WTC11 (cell line): ENCODE data around the gene ISL2. TPM values are rescaled to one million over a fixed set of nuclear protein-coding genes. Genes with fewer than 3 reads are reported as not detected.

ENCODE experiments used
- ARID4B ChIP-seq: sonication (generic); formaldehyde crosslinking; IDR thresholded peaks from 2 replicates; pipeline ENCODE4 v1.8.0; 2023; ENCODE audit warnings: missing genetic modification reagents, mild to moderate bottlenecking, borderline replicate concordance
- ATF3 ChIP-seq: sonication (generic); formaldehyde crosslinking; conservative IDR thresholded peaks from 2 replicates; pipeline ENCODE4 v1.8.1; 2022; ENCODE audit warnings: mild to moderate bottlenecking, missing genetic modification reagents
- CREB1 ChIP-seq: sonication (generic); formaldehyde crosslinking; IDR thresholded peaks from 2 replicates; pipeline ENCODE4 v1.8.0; 2023; ENCODE audit warnings: mild to moderate bottlenecking, missing genetic modification reagents
- CREM ChIP-seq: sonication (generic); formaldehyde crosslinking; IDR thresholded peaks from 2 replicates; pipeline ENCODE4 v1.8.1; 2022; ENCODE audit warnings: mild to moderate bottlenecking, missing genetic modification reagents, moderate library complexity
- ELF4 ChIP-seq: sonication (generic); formaldehyde crosslinking; IDR thresholded peaks from 2 replicates; pipeline ENCODE4 v1.8.1; 2022; ENCODE audit warnings: low read depth, mild to moderate bottlenecking, moderate library complexity, missing genetic modification reagents
- ESRRA ChIP-seq: sonication (generic); formaldehyde crosslinking; IDR thresholded peaks from 2 replicates; pipeline ENCODE4 v1.8.1; 2022; ENCODE audit warnings: mild to moderate bottlenecking, missing genetic modification reagents, borderline replicate concordance
- ETV6 ChIP-seq: sonication (generic); formaldehyde crosslinking; IDR thresholded peaks from 2 replicates; pipeline ENCODE4 v1.8.1; 2022; ENCODE audit warnings: mild to moderate bottlenecking, missing genetic modification reagents
- GTF2I ChIP-seq: fragments of 250-450 bp; sonication (Bioruptor Pico); conservative IDR thresholded peaks from 2 replicates; pipeline ENCODE4 v1.4.0; 2021; ENCODE audit warnings: mild to moderate bottlenecking
- IRF1 ChIP-seq: sonication (generic); formaldehyde crosslinking; IDR thresholded peaks from 2 replicates; pipeline ENCODE4 v1.8.0; 2023; ENCODE audit warnings: missing genetic modification reagents
- MXD4 ChIP-seq: fragments of 250-450 bp; sonication (Bioruptor Pico); IDR thresholded peaks from 2 replicates; pipeline ENCODE4 v1.8.0; 2021; ENCODE audit warnings: mild to moderate bottlenecking, moderate library complexity, borderline replicate concordance
- NFYB ChIP-seq: sonication (generic); formaldehyde crosslinking; conservative IDR thresholded peaks from 2 replicates; pipeline ENCODE4 v1.8.0; 2022; ENCODE audit warnings: low read depth, missing genetic modification reagents
- NR2C2 ChIP-seq: sonication (generic); formaldehyde crosslinking; IDR thresholded peaks from 2 replicates; pipeline ENCODE4 v1.8.0; 2022; ENCODE audit warnings: mild to moderate bottlenecking, missing genetic modification reagents
- PRDM15 ChIP-seq: sonication (generic); formaldehyde crosslinking; IDR thresholded peaks from 2 replicates; pipeline ENCODE4 v1.8.0; 2022; ENCODE audit warnings: missing genetic modification reagents
- USF2 ChIP-seq: sonication (generic); formaldehyde crosslinking; IDR thresholded peaks from 2 replicates; pipeline ENCODE4 v1.8.1; 2023; ENCODE audit warnings: mild to moderate bottlenecking, missing genetic modification reagents, moderate library complexity
- ZNF219 ChIP-seq: sonication (generic); formaldehyde crosslinking; IDR thresholded peaks from 2 replicates; pipeline ENCODE4 v1.8.0; 2023; ENCODE audit warnings: missing genetic modification reagents, mild to moderate bottlenecking, borderline replicate concordance
- ZNF232 ChIP-seq: sonication (generic); formaldehyde crosslinking; IDR thresholded peaks from 2 replicates; pipeline ENCODE4 v1.8.0; 2022; ENCODE audit warnings: mild to moderate bottlenecking, missing genetic modification reagents
- total RNA-seq: library from RNA; stranded (reverse); gene quantifications from 3 replicates; pipeline ENCODE4 v1.2.3, GENCODE V29; 2021
- TF ChIP-seq, protein P1 (sequence below): sonication (generic); formaldehyde crosslinking; IDR thresholded peaks from 2 replicates; pipeline ENCODE4 v1.8.1; 2023; ENCODE audit warnings: mild to moderate bottlenecking, missing genetic modification reagents
- TF ChIP-seq, protein P2 (sequence below): sonication (generic); formaldehyde crosslinking; IDR thresholded peaks from 2 replicates; pipeline ENCODE4 v1.8.1; 2022; ENCODE audit warnings: mild to moderate bottlenecking, moderate library complexity, missing genetic modification reagents

ISL2 gene
- total RNA-seq, 1 experiment from 2014 or later = 0.24 TPM

- TF ChIP-seq, protein P1, sequence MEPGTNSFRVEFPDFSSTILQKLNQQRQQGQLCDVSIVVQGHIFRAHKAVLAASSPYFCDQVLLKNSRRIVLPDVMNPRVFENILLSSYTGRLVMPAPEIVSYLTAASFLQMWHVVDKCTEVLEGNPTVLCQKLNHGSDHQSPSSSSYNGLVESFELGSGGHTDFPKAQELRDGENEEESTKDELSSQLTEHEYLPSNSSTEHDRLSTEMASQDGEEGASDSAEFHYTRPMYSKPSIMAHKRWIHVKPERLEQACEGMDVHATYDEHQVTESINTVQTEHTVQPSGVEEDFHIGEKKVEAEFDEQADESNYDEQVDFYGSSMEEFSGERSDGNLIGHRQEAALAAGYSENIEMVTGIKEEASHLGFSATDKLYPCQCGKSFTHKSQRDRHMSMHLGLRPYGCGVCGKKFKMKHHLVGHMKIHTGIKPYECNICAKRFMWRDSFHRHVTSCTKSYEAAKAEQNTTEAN (CRISPR knock-in tag) = peak; percentile 53; the same call in 1 of the 2 replicates
- no peak; the same call in none of the 2 replicates for TF ChIP-seq ELF4 (CRISPR knock-in tag)
- peak; percentile 41 for TF ChIP-seq PRDM15 (CRISPR knock-in tag)
- TF ChIP-seq CREB1 (CRISPR knock-in tag) = peak; percentile 56; the same call in 1 of the 2 replicates
- TF ChIP-seq, protein P2, sequence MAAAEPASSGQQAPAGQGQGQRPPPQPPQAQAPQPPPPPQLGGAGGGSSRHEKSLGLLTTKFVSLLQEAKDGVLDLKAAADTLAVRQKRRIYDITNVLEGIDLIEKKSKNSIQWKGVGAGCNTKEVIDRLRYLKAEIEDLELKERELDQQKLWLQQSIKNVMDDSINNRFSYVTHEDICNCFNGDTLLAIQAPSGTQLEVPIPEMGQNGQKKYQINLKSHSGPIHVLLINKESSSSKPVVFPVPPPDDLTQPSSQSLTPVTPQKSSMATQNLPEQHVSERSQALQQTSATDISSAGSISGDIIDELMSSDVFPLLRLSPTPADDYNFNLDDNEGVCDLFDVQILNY = peak; percentile 88
- TF ChIP-seq ZNF232 (CRISPR knock-in tag) = peak; percentile 46; the same call in 1 of the 2 replicates
- no peak for TF ChIP-seq GTF2I (CRISPR knock-in tag)
- peak; percentile 80 for TF ChIP-seq NFYB (CRISPR knock-in tag)
- TF ChIP-seq ARID4B (CRISPR knock-in tag) = 0 out of 2 replicates have a peak, but pooled peaks have one; percentile 13
- no peak for TF ChIP-seq MXD4 (CRISPR knock-in tag)
- peak; percentile 84 for TF ChIP-seq IRF1 (CRISPR knock-in tag)
- no peak for TF ChIP-seq ZNF219 (CRISPR knock-in tag)
- TF ChIP-seq ATF3 = no peak
- peak; percentile 56; the same call in 1 of the 2 replicates for TF ChIP-seq ETV6
- TF ChIP-seq NR2C2 = peak; percentile 57; the same call in 1 of the 2 replicates
- peak; percentile 39; the same call in 1 of the 2 replicates for TF ChIP-seq USF2 (CRISPR knock-in tag)
- peak; percentile 94 for TF ChIP-seq ESRRA (CRISPR knock-in tag)
- TF ChIP-seq CREM (CRISPR knock-in tag) = peak; percentile 66; the same call in 1 of the 2 replicates
Observed at GRCh38 chr15:76342382-76343201, 6.0 kb downstream of the ISL2 start (continued).
